Activated CD4-positive, alpha-beta T cell treated with anti-CD3 and anti-CD28 coated beads for 36 hours (primary cell): ENCODE data around the gene FOXO1. TPM values are rescaled to one million over a fixed set of nuclear protein-coding genes. Genes with fewer than 3 reads are reported as not detected.
A peak's percentile ranks its signal among the peaks of the same experiment; 100 is the strongest.
"Not testable (repeated sequence)": the region's sequence is repeated elsewhere in the genome, so short reads cannot be mapped to it uniquely, and the experiment has no call there.

Source experiments
- ATAC-seq: fragments of 200-7000 bp; cut with Tn5 transposase; one replicate; pipeline ENCODE4 v1.10.0; 2021; ENCODE audit warnings: mild to moderate bottlenecking, moderate library complexity
- CTCF ChIA-PET: fragments of 350-600 bp; sonication (Branson Sonifier 250); formaldehyde crosslinking; loops from one replicate; lab custom pipeline; 2021; ENCODE audit warnings: antibody characterized with exemption; lab: Charles Lee
- POLR2A ChIA-PET: fragments of 350-600 bp; sonication (Branson Sonifier 250); formaldehyde crosslinking; loops from one replicate; lab custom pipeline; 2021; ENCODE audit warnings: antibody characterized with exemption, inconsistent platforms; lab: Charles Lee
- DNase-seq: peaks from one replicate; pipeline ENCODE4 v3.0.0-alpha.2; 2020
- H3K27ac Mint-ChIP-seq: one replicate; pipeline ENCODE4 v1.8.0; 2021; ENCODE audit warnings: mixed read lengths
- H3K27me3 Mint-ChIP-seq: one replicate; pipeline ENCODE4 v1.8.0; 2021; ENCODE audit warnings: mixed read lengths
- H3K36me3 Mint-ChIP-seq: one replicate; pipeline ENCODE4 v1.8.0; 2021; ENCODE audit warnings: low read depth, mixed read lengths
- H3K4me1 Mint-ChIP-seq: one replicate; pipeline ENCODE4 v1.8.0; 2021; ENCODE audit warnings: mixed read lengths
- H3K4me3 Mint-ChIP-seq: one replicate; pipeline ENCODE4 v1.8.0; 2021; ENCODE audit warnings: mild to moderate bottlenecking, moderate library complexity, mixed read lengths
- H3K9me3 Mint-ChIP-seq: one replicate; pipeline ENCODE4 v1.8.0; 2021; ENCODE audit warnings: low read depth, mixed read lengths
- intact Hi-C, 2 experiments: fragments of 100-400 bp; cut with DNase I in 1 of 2; cut with micrococcal nuclease in 1 of 2; formaldehyde crosslinking; loops; one replicate each; pipeline versions ENCODE4 v1.14.2 to v1.15.1; 2022 to 2024; cut with DNase I, micrococcal nuclease
- total RNA-seq, 2 experiments: library from RNA; stranded (reverse); gene quantifications; one replicate each; pipeline ENCODE4 v1.2.3, GENCODE V29; 2021

Gene FOXO1
- total RNA-seq, 2 experiments from 2014 or later = 37.5 to 42.5 TPM

GRCh38 chr13:40665126-40666044, 1.1 kb downstream of the FOXO1 start:
- intact Hi-C loops = loop anchor here (1.0 to 10.0 kb wide), 11 partner anchors 53 to 563 kb away; partner anchors contain the start of genes MRPS31 (in 1 of the 2) and WBP4 (in 1 of the 2)
- ATAC-seq (no peak), DNase-seq (peak; percentile 66)
- H3K27ac Mint-ChIP-seq = peak overlapping the region; percentile 92
- ChIA-PET CTCF (interaction anchor here (0.7 to 2.6 kb wide), 5 partner anchors 9 to 882 kb away, joined by 3 to 8 read pairs (median 3); no protein-coding TSS in a partner anchor), POLR2A (interaction anchor here (0.6 to 1.9 kb wide), 7 partner anchors 9 to 179 kb away, joined by 3 to 4 read pairs (median 4); no protein-coding TSS in a partner anchor)
- peak overlapping the region; percentile 91 for H3K4me3 Mint-ChIP-seq
- H3K4me1 Mint-ChIP-seq = peaks cover 45% of the 10 kb centered on the region
- no peaks in the 10 kb centered on the region for H3K9me3 Mint-ChIP-seq
- no peaks in the 10 kb centered on the region for H3K27me3 Mint-ChIP-seq
- H3K36me3 Mint-ChIP-seq = peaks cover 27% of the 10 kb centered on the region

DNA sequence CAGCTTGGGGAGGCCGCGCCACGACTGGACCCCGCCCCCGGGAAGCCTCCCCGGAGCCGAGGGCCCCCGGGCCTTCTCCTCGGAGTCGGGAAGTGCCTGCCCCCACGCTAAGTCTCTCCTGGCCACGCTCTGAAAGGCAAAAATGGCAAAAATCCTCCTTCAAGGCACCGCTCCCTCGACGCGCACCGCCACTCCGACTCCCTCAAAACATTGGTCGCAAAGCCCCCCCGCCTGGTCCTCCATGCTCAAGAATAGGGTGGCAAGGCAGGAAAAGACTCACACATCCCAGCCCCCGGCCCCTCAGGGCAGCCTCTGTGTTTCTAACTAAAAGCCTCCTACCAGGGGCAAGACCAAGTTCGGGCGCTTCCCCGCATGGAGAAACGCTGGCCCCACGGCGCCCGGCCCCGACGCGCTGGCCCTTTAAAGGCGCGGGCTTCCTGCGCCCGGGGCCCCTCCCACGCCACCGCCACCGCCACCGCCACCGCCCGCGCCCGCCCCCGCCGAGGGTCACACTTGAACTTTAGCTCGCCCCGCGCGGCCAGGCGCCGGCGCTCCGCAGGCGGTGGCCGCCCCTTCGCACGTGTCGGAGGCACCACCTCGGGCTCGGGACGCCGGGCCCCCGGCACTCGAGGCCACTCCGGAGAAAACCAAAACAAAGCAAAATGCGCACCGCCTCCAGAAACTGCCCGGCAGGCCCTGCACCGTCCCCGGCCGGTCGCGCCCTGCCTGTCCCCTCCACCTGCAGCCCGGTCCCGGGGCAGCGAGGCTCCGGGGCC, 1.9 kb downstream of the FOXO1 start:
- Mint-ChIP-seq H3K27me3 (no peaks in the 10 kb centered on the region), H3K27ac (peak overlapping the region; percentile 98), H3K9me3 (no peaks in the 10 kb centered on the region), H3K4me3 (peak overlapping the region; percentile 91), H3K4me1 (peaks cover 48% of the 10 kb centered on the region), H3K36me3 (peaks cover 31% of the 10 kb centered on the region)
- ATAC-seq = peak; percentile 5
- ChIA-PET CTCF (interaction anchor here (0.6 to 2.6 kb wide), 5 partner anchors 9 to 881 kb away, joined by 3 to 8 read pairs (median 3); no protein-coding TSS in a partner anchor), POLR2A (interaction anchor here (0.8 to 1.9 kb wide), 7 partner anchors 10 to 562 kb away, joined by 3 to 5 read pairs (median 4); no protein-coding TSS in a partner anchor)
- intact Hi-C loops = loop anchor here (1.0 to 10.0 kb wide), 14 partner anchors 52 to 887 kb away; partner anchors contain the start of gene ELF1 (in 1 of the 2)
- DNase-seq = peak; percentile 76

- ATAC-seq (peak; percentile 36), DNase-seq (peak; percentile 86)
- CTCF ChIA-PET = interaction anchor here (0.6 to 2.6 kb wide), 5 partner anchors 8 to 348 kb away, joined by 3 to 8 read pairs (median 3); no protein-coding TSS in a partner anchor
- POLR2A ChIA-PET = interaction anchor here (0.8 to 1.9 kb wide), 5 partner anchors 10 to 562 kb away, joined by 3 to 5 read pairs (median 4); no protein-coding TSS in a partner anchor
- H3K27ac Mint-ChIP-seq = peak overlapping the region; percentile 98
- peaks cover 34% of the 10 kb centered on the region for H3K36me3 Mint-ChIP-seq
- intact Hi-C loops = loop anchor here (1.0 to 10.0 kb wide), 14 partner anchors 51 to 887 kb away; partner anchors contain the start of gene ELF1 (in 1 of the 2)
- H3K27me3 Mint-ChIP-seq, H3K9me3 Mint-ChIP-seq: not testable (repeated sequence)
- peaks cover 50% of the 10 kb centered on the region for H3K4me1 Mint-ChIP-seq
- peak overlapping the region; percentile 91 for H3K4me3 Mint-ChIP-seq
These were observed 2.4 kb downstream of the FOXO1 start for GRCh38 chr13:40664100-40664349.

GRCh38 chr13:40662866-40663265, 3.6 kb downstream of the FOXO1 start:
- no peaks in the 10 kb centered on the region for H3K9me3 Mint-ChIP-seq
- peak overlapping the region; percentile 91 for H3K4me3 Mint-ChIP-seq
- peaks cover 53% of the 10 kb centered on the region for H3K4me1 Mint-ChIP-seq
- peaks cover 43% of the 10 kb centered on the region for H3K36me3 Mint-ChIP-seq
- intact Hi-C loops = loop anchor here (1.0 to 10.0 kb wide), 21 partner anchors 10 to 886 kb away; partner anchors contain the start of gene ELF1 (in 1 of the 2)
- no peaks in the 10 kb centered on the region for H3K27me3 Mint-ChIP-seq
- H3K27ac Mint-ChIP-seq = peak overlapping the region; percentile 98
- CTCF ChIA-PET = interaction anchor here (0.6 to 2.6 kb wide), 4 partner anchors 10 to 411 kb away, joined by 3 to 8 read pairs (median 4); no protein-coding TSS in a partner anchor
- POLR2A ChIA-PET = interaction anchor here (0.6 to 1.3 kb wide), 8 partner anchors 9 to 847 kb away, joined by 3 to 4 read pairs (median 4); no protein-coding TSS in a partner anchor
- peak; percentile 27 for ATAC-seq
- DNase-seq = peak; percentile 58

DNA sequence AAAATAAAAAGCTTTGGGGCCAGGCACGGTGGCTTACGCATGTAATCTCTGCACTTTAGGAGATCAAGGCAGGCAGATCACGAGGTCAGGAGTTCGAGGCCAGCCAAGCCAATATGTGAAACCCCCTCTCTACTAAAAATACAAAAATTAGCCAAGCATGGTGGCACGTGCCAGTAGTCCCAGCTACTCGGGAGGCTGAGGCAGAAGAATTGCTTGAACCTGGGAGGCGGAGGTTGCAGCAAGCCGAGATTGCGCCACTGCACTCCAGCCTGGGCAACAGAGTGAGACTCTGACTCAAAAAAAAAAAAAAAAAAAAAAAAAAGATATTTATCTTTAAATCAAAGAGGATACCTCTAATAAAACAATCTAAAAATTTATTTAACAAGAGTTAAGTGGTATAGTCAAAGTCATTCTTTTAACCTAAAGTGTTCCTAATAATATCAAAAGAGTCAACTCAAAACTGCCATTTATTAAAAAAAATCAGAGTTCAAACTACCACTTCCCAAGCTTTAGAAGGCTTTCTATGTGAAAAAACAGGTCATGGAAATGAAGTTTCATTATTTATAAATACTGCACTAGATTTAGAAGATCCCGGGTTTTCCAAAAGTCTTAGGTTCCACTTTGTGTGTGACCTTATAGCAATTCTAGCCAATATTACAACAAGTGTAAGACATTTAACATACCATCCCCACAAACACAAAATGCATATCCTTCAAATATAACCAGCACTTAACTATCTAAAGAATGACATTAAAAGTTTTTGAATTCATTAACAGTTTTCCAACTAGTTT, 4.4 kb downstream of the FOXO1 start:
- H3K27ac Mint-ChIP-seq = peak overlapping the region; percentile 98
- H3K27me3 Mint-ChIP-seq = no peaks in the 10 kb centered on the region
- ChIA-PET POLR2A (interaction anchor here (0.6 to 1.3 kb wide), 7 partner anchors 8 to 145 kb away, joined by 3 to 4 read pairs (median 4); no protein-coding TSS in a partner anchor), CTCF (interaction anchor here (0.6 to 1.2 kb wide), 4 partner anchors 38 to 591 kb away, joined by 3 read pairs; no protein-coding TSS in a partner anchor)
- ATAC-seq = no peak
- peaks cover 48% of the 10 kb centered on the region for H3K36me3 Mint-ChIP-seq
- DNase-seq = no peak
- no peaks in the 10 kb centered on the region for H3K9me3 Mint-ChIP-seq
- H3K4me3 Mint-ChIP-seq = peak overlapping the region; percentile 91
- intact Hi-C loops = loop anchor here (1.0 to 10.0 kb wide), 18 partner anchors 9 to 885 kb away; partner anchors contain the start of gene ELF1 (in 1 of the 2)
- H3K4me1 Mint-ChIP-seq = peaks cover 55% of the 10 kb centered on the region

DNA sequence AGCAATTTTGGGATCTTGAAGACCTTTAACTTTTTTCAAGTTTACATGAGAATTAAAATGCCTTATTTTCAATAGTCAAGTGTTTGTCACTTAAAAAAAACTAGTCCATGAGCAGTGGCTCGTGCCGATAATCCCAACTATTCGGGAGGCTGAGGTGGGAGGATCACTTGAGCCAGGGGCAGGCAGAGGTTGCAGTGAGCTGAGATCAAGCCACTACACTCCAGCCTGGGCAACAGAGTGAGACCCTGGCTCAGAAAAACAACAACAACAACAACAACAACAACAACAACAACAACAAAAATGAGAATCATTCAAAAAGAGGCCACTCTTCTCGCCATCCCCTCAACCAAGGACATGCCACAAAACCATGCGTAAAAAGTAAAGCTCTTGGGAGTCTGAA, 5.7 kb downstream of the FOXO1 start:
- ATAC-seq (no peak), DNase-seq (no peak)
- CTCF ChIA-PET = interaction anchor here (0.6 to 0.7 kb wide), 2 partner anchors 53 to 91 kb away, joined by 4 to 5 read pairs; no protein-coding TSS in a partner anchor
- POLR2A ChIA-PET = no interaction called here
- H3K27me3 Mint-ChIP-seq = no peaks in the 10 kb centered on the region
- peaks cover 68% of the 10 kb centered on the region for H3K4me1 Mint-ChIP-seq
- peak overlapping the region; percentile 74 for H3K27ac Mint-ChIP-seq
- H3K36me3 Mint-ChIP-seq = peaks cover 56% of the 10 kb centered on the region
- intact Hi-C loops = loop anchor here (5.0 to 10.0 kb wide), 10 partner anchors 173 to 883 kb away; partner anchors contain the start of gene ELF1 (in 1 of the 2)
- no peaks in the 10 kb centered on the region for H3K9me3 Mint-ChIP-seq
- peak overlapping the region; percentile 36 for H3K4me3 Mint-ChIP-seq

DNA sequence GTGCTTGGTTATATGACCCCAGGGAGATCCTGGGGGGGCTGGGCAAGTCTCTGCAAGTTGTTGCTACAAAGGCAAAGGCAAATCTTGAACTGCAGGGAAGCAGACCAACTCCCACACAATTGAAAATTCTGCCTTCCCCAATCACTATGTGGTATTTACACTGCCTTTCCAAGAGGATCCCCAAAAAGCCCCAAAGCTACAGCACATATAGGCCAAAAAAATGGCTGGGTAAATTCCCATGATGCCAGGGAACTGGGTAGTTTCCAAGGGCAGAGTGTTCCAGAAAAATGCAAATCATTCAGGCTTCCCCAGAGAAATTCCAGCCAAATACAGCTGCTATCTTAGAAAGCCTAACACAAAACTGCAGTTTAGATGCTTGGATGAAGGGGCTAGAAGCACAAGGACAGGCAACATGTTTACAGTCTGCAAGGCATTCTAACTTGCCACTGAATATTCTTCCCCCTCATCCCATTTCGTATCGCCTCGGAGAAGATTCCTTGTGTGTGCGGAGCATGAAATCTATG, 6.2 kb downstream of the FOXO1 start:
- ChIA-PET CTCF (no interaction called here), POLR2A (no interaction called here)
- Mint-ChIP-seq H3K27me3 (no peaks in the 10 kb centered on the region), H3K27ac (peak overlapping the region; percentile 74), H3K36me3 (peaks cover 53% of the 10 kb centered on the region), H3K4me1 (peaks cover 73% of the 10 kb centered on the region), H3K9me3 (no peaks in the 10 kb centered on the region), H3K4me3 (peak overlapping the region; percentile 36)
- DNase-seq (no peak), ATAC-seq (no peak)
- intact Hi-C loops = loop anchor here (5.0 to 10.0 kb wide), 10 partner anchors 173 to 883 kb away; partner anchors contain the start of gene ELF1 (in 1 of the 2)

DNA sequence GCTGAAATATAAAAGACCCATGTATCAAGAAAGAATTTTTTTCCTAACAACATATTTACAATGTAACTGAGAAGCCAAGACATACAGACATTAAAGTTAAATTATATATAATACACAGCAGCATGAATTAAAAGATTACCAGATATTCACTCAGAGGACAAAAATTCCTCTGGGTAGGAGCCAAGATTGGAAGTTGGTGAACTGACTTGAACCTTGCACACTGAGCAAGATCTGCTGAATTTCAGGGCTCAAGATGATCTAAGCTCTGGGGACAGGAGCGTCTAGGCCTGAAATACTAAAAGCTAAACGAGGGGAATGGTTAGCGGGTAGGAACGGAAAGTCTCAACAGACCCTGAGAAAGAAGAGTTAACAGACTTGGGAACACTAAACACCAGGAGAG, 8.5 kb downstream of the FOXO1 start:
- Mint-ChIP-seq H3K27me3 (no peaks in the 10 kb centered on the region), H3K36me3 (peaks cover 40% of the 10 kb centered on the region), H3K27ac (peak overlapping the region; percentile 84), H3K4me3 (peak overlapping the region; percentile 1), H3K9me3 (no peaks in the 10 kb centered on the region), H3K4me1 (peaks cover 91% of the 10 kb centered on the region)
- DNase-seq (no peak), ATAC-seq (no peak)
- ChIA-PET CTCF (interaction anchor here (1.1 kb wide), 1 partner anchor 451 kb away, joined by 3 read pairs; no protein-coding TSS in a partner anchor), POLR2A (no interaction called here)
- intact Hi-C loops = no loop called here

GRCh38 chr13:40657307-40657706, 9.1 kb downstream of the FOXO1 start:
- DNase-seq = no peak

More at GRCh38 chr13:40657307-40657706, 9.1 kb downstream of the FOXO1 start:
- ChIA-PET CTCF (no interaction called here), POLR2A (no interaction called here)
- Mint-ChIP-seq H3K9me3 (no peaks in the 10 kb centered on the region), H3K4me1 (peaks cover 93% of the 10 kb centered on the region), H3K36me3 (peaks cover 43% of the 10 kb centered on the region), H3K27ac (peak overlapping the region; percentile 84), H3K27me3 (no peaks in the 10 kb centered on the region), H3K4me3 (no peak overlapping the region)
- intact Hi-C loops = no loop called here
- no peak for ATAC-seq
